ENCODE measurements around the gene FBXL3. TPM values are rescaled to one million over a fixed set of nuclear protein-coding genes. Genes with fewer than 3 reads are reported as not detected.

FBXL3 gene
- total RNA-seq, 6 experiments from 2014 or later, result 31.6 to 36.5 (median 34.8) TPM

DNA sequence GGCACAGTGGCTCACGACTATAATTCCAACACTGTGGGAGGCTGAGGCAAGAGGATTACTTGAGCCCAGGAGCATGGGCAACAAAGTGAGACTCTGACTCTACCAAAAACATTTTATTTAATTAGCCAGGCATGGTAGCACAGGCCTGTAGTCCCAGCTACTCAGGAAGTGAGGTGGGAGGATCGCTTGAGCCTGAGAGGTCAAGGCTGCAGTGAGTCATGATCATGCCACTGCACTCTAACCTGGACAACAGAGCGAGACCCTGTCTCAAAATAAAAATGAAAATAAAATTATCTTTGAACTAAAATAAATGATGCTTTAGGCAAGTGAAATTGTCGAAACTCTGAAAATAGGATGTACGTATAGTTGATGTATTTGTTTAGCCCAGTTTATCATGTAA lies 43.3 kb downstream of the FBXL3 start:
- no peak overlapping the region for H3K4me3 Mint-ChIP-seq
- no peak for DNase-seq
- TF ChIP-seq, protein P1, sequence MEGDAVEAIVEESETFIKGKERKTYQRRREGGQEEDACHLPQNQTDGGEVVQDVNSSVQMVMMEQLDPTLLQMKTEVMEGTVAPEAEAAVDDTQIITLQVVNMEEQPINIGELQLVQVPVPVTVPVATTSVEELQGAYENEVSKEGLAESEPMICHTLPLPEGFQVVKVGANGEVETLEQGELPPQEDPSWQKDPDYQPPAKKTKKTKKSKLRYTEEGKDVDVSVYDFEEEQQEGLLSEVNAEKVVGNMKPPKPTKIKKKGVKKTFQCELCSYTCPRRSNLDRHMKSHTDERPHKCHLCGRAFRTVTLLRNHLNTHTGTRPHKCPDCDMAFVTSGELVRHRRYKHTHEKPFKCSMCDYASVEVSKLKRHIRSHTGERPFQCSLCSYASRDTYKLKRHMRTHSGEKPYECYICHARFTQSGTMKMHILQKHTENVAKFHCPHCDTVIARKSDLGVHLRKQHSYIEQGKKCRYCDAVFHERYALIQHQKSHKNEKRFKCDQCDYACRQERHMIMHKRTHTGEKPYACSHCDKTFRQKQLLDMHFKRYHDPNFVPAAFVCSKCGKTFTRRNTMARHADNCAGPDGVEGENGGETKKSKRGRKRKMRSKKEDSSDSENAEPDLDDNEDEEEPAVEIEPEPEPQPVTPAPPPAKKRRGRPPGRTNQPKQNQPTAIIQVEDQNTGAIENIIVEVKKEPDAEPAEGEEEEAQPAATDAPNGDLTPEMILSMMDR (IDR thresholded peaks at IDR 0.05), result no peak
- H3K27me3 Mint-ChIP-seq (ENCODE audit: insufficient read depth), result peaks cover 30% of the 10 kb centered on the region
- H3K9me3 Mint-ChIP-seq, result no peaks in the 10 kb centered on the region
- no peaks in the 10 kb centered on the region for H3K4me1 Mint-ChIP-seq (ENCODE audit: low read depth)
- no peak overlapping the region for H3K27ac Mint-ChIP-seq
- no peaks in the 10 kb centered on the region for H3K36me3 Mint-ChIP-seq (ENCODE audit: low read depth)

DNA sequence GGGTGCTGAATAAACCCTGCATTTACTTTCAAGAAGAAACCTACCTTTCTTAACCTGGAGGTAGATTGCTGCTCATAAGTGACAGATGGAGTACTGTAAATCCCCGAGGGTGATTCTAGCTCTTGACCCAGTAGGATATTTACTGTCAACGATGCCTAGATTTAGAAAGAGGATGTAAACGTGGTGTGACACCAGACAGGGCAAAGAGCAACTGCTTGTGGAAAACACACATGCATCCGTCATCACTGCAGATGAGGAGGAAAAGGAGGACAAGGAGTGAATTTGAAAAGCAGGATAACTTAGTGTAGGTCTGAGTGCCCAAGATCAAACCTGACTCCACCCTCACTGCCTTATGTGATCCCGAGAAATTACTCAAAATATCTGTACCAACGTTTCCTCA lies 44.9 kb downstream of the FBXL3 start:
- H3K27ac Mint-ChIP-seq, result no peak overlapping the region
- no peak overlapping the region for H3K4me3 Mint-ChIP-seq
- peaks cover 28% of the 10 kb centered on the region for H3K27me3 Mint-ChIP-seq (ENCODE audit: insufficient read depth)
- no peak for DNase-seq
- TF ChIP-seq, protein P1 (IDR thresholded peaks at IDR 0.05), result no peak
- H3K36me3 Mint-ChIP-seq (ENCODE audit: low read depth), result no peaks in the 10 kb centered on the region
- H3K4me1 Mint-ChIP-seq (ENCODE audit: low read depth), result no peaks in the 10 kb centered on the region; the same call in 1 of the 2 replicates
- no peaks in the 10 kb centered on the region for H3K9me3 Mint-ChIP-seq

DNA sequence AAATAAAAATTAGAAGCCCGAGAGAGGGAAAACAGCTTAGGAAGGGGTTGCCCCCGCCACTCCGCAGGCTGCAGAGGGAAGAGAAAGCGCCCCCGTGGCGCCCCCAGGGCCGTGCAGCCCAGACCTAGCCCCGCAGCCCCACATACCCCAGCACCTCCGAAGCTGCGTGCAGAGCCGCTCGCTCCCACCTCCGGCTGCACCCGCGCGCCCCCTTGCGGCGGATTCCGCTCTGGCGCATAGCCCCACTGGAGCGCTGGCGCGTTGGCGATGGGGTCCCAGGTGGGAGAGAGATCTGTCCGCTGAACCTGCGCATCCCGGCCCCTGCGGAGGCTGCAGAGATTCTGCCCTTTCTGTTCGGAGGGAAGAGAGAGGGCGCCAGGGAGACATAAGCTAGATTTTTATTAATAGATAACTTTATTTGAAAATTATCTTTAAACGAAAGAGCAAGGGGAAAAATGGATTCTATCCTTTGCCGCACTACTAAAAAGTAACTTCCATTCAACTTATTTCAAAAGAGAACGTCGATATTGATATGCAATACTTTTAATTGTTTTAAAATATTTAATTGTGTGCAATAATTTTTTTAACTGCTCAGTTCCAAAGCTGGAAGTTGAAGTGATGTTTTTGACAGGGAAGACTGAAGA lies 46.8 kb downstream of the FBXL3 start:
- DNase-seq, result peak; percentile 27
- TF ChIP-seq, protein P1 (IDR thresholded peaks at IDR 0.05), result peak; percentile 99
- Mint-ChIP-seq H3K36me3 (ENCODE audit: low read depth) (no peaks in the 10 kb centered on the region), H3K9me3 (no peaks in the 10 kb centered on the region), H3K27me3 (ENCODE audit: insufficient read depth) (peaks cover 20% of the 10 kb centered on the region), H3K4me1 (ENCODE audit: low read depth) (peaks cover 9% of the 10 kb centered on the region), H3K4me3 (no peak overlapping the region), H3K27ac (no peak overlapping the region)

DNA sequence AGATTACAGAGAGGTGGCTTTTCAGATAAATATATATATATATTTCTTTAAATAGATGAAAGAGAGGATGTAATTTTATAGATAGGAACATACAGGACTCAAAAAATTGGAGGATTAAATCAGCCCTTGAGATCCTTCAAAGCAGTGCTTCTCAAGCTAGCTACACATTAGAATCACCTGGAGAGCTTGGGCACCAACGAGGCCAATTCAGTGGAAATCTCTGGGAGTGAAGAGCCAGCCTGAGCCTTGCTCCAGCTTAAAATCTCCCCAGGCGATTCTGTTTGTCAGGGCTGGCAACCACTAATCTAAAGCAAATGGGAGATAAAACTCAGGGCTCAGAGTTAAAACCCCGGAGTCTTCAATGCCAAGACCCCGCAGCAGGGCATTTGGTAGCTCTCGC lies 50.0 kb downstream of the FBXL3 start:
- H3K27ac Mint-ChIP-seq, result no peak overlapping the region

DNA sequence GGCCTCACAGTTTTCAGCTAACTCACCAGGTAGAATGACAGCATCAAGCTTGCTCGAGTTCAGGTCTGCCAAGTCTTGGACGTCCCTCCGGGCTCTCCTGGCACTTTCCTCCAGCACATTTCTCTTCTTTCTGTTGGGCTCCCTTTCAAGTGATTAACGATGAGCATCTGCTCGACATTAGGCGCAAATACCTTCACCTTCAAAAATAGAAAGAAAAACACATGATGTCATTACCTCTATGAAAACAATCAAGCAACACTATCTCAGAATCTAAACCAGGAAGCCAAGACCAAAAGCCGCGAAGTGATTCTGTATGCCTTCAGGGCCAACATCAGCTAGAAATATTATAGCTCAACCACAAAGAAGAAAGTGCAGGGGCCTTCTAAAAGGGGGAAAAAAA lies 50.5 kb downstream of the FBXL3 start:
- Mint-ChIP-seq H3K4me1 (ENCODE audit: low read depth) (peaks cover 9% of the 10 kb centered on the region), H3K4me3 (no peak overlapping the region), H3K36me3 (ENCODE audit: low read depth) (no peaks in the 10 kb centered on the region), H3K27me3 (ENCODE audit: insufficient read depth) (peaks cover 19% of the 10 kb centered on the region), H3K27ac (no peak overlapping the region), H3K9me3 (no peaks in the 10 kb centered on the region)
- peak; percentile 30 for DNase-seq
- TF ChIP-seq, protein P1 (IDR thresholded peaks at IDR 0.05), result no peak

More for the DNA sequence above, 50.0 kb downstream of the FBXL3 start:
- H3K9me3 Mint-ChIP-seq, result no peaks in the 10 kb centered on the region
- peaks cover 9% of the 10 kb centered on the region for H3K4me1 Mint-ChIP-seq (ENCODE audit: low read depth)
- no peaks in the 10 kb centered on the region for H3K36me3 Mint-ChIP-seq (ENCODE audit: low read depth)
- no peak overlapping the region for H3K4me3 Mint-ChIP-seq
- DNase-seq, result no peak
- TF ChIP-seq, protein P1 (IDR thresholded peaks at IDR 0.05), result no peak
- H3K27me3 Mint-ChIP-seq (ENCODE audit: insufficient read depth), result peaks cover 19% of the 10 kb centered on the region
